K562 (cell line): ENCODE results near the gene IRAK2. TPM values are rescaled to one million over a fixed set of nuclear protein-coding genes. Genes with fewer than 3 reads are reported as not detected.

Source experiments
- CHD7 ChIP-seq: fragments of 200-600 bp; sonication (generic); IDR thresholded peaks from one replicate; pipeline ENCODE4 v1.6.1; 2012; ENCODE audit warnings: mild to moderate bottlenecking, low read depth, low read length, inconsistent platforms
- IRF9 ChIP-seq: fragments of 450-650 bp; IDR thresholded peaks from 2 replicates; pipeline ENCODE4 v1.6.1; 2016; ENCODE audit warnings: missing biosample characterization, missing genetic modification characterization
- MAZ ChIP-seq, 2 experiments: fragments of 450-650 bp in 1 of 2; sonication (generic) in 1 of 2; formaldehyde crosslinking; IDR thresholded peaks in 1 of 2; conservative IDR thresholded peaks in 1 of 2; 2 replicates each; pipeline versions ENCODE4 v1.4.0 to v1.5.0; 2020; ENCODE audit warnings: mild to moderate bottlenecking in 1 of 2, missing genetic modification reagents in 1 of 2
- MBD1 ChIP-seq: fragments of 250-450 bp; sonication (Bioruptor Pico); IDR thresholded peaks from 2 replicates; pipeline ENCODE4 v1.8.0; 2022; ENCODE audit warnings: inconsistent platforms
- PURB ChIP-seq: sonication (generic); formaldehyde crosslinking; IDR thresholded peaks from 2 replicates; pipeline ENCODE4 v1.9.0; 2021; ENCODE audit warnings: low read depth, mild to moderate bottlenecking, missing genetic modification reagents
- RAD21 ChIP-seq, 2 experiments: fragments of 250-450 bp in 1 of 2; fragments of 450-650 bp in 1 of 2; sonication (Bioruptor Pico) in 1 of 2; formaldehyde crosslinking in 1 of 2; IDR thresholded peaks in 1 of 2; conservative IDR thresholded peaks in 1 of 2; 2 replicates each; pipeline versions ENCODE4 v1.4.0 to v1.8.0; 2020 to 2022; ENCODE audit warnings: mild to moderate bottlenecking in 2 of 2, moderate library complexity in 1 of 2
- SMARCC2 ChIP-seq: fragments of 450-650 bp; IDR thresholded peaks from 2 replicates; pipeline ENCODE4 v1.6.1; 2017; ENCODE audit warnings: antibody characterized with exemption, moderate library complexity, mild to moderate bottlenecking, low read depth
- polyA plus RNA-seq, 8 experiments: library from polyadenylated mRNA; depleted of rRNA in 4 of 8; stranded (reverse) in 5 of 8; unstranded in 3 of 8; fragments of >200 nt; fragmentation: Nextera tagmentation in 2 of 8; fragmentation: Illumina TruSeq in 1 of 8; extraction: Ambion mirVana in 2 of 8; extraction: Trizol in 1 of 8; gene quantifications; 2 replicates each; pipeline versions ENCODE4 v1.2.1 to v1.2.3, GENCODE V29; 2011 to 2014; ENCODE audit warnings: inconsistent platforms in 1 of 8, missing spikeins in 1 of 8
- total RNA-seq, 7 experiments: library from RNA; depleted of rRNA in 6 of 7; stranded (reverse); fragments of >200 nt in 6 of 7; fragmentation: Illumina TruSeq in 2 of 7; extraction: Trizol in 2 of 7; gene quantifications; 2 replicates each; pipeline versions ENCODE4 v1.2.1 to v1.2.3, GENCODE V29; 2011 to 2021; ENCODE audit warnings: low replicate concordance in 1 of 7

The IRAK2 gene
- total and polyA plus RNA-seq, 9 of the 15 experiments (the other 6 are each of a cell fraction or from before 2014, with no cell fraction given), result 0.42 to 4.4 (median 2.7) TPM

GRCh38 chr3:10263646-10264363 lies 99.1 kb downstream of the IRAK2 start (continued):
- TF ChIP-seq CHD7 (no peak), MAZ (CRISPR knock-in tag; conservative IDR thresholded peaks at IDR 0.05 in 1 of 2, IDR thresholded peaks at IDR 0.05 in 1 of 2) (peak in 1 of 2 experiments; percentile 55; a peak in 1 of 4 replicates), IRF9 (tag) (0 out of 2 replicates have a peak, but pooled peaks have one; percentile 19), MBD1 (CRISPR knock-in tag) (peak; percentile 62; the same call in 1 of the 2 replicates), SMARCC2 (no peak), PURB (CRISPR knock-in tag) (no peak), RAD21 (CRISPR knock-in tag; conservative IDR thresholded peaks at IDR 0.05 in 1 of 2, IDR thresholded peaks at IDR 0.05 in 1 of 2) (peak in 1 of 2 experiments; percentile 51; a peak in 2 of 4 replicates)
